Adipose tissue (tissue), 3 donors: ENCODE measurements around the gene PRRT1B. TPM values are rescaled to one million over a fixed set of nuclear protein-coding genes. Genes with fewer than 3 reads are reported as not detected.

Source experiments
- H3K27ac ChIP-seq: one replicate; pipeline ENCODE4 v1.5.1; 2013; ENCODE audit warnings: low read depth, low read length
- WGBS, 3 donors: extraction: QIAGEN DNeasy Blood & Tissue Kit; methylation state at CpG; one replicate each; pipeline ENCODE4 v1.1.7; 2013; 5-methylcytosine and 5-hydroxymethylcytosine counted together
- polyA plus RNA-seq, 3 donors: library from polyadenylated mRNA; stranded (reverse); fragments of 200-250 nt; gene quantifications; one replicate each; pipeline ENCODE4 v1.2.3, GENCODE V29; 2013
- donor health status: healthy with polysubstance abuse.
- donor health status: Bipolar disorder and iron deficiency.
- donor health status: healthy.

The PRRT1B gene
- polyA plus RNA-seq, 3 donors = 0.28 to 0.82 (median 0.34) TPM

DNA sequence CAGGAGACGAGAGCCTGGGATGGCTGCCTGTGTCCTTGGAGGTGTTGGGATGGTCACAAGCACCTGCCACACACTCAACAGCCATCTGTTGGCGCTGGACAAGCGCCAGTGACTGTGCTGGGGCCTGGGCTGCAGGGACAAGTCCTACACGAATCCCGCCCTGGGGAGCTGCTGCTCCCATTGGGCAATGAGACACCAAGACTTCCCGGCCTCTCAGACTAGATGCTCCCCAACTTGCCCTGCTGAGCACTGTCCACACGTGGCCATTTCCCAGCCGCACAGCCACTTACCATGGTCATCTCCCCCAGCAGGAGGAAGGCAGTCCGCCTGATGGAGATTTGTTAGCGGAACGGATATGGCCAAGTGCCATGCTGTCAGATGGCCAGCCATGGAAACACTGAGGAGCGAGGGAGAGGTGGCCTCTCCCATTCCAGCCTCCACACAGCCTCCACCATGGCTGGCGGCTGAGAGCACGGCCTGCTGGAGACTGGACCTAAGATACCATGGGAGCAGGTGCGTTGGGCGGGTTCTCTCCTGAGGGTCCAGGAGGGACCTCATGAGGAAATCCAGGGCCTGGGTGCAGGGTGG lies 43.9 kb downstream of the PRRT1B start:
- no peak overlapping the region for H3K27ac ChIP-seq
- 92 to 94% (median 94%) methylated on average over 16 of the region's 16 CpGs for WGBS, 3 donors

GRCh38 chr9:131589993-131590392 lies 44.7 kb downstream of the PRRT1B start:
- no peak overlapping the region for H3K27ac ChIP-seq
- WGBS, 3 donors = 92 to 94% (median 93%) methylated on average over 14 of the region's 14 CpGs

DNA sequence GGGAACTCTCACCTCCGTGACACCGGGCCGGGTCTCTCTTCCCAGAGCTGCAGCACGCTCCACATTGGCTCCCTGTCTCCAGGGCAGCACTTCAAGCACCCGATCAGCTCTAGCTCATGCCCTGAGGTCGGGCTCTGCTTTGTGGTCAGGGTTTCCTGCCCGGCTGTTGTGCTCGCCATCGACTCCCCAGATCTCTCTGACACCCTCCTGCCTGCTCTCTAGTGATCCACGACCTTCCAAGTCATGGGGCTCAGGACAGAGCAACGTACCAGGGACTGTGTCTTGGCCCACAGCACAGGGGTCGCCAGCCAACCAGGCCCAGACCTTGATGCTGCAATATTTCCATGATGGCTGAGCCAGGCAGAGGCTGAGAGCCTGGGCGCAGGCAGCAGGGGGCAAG lies 45.1 kb downstream of the PRRT1B start:
- H3K27ac ChIP-seq = no peak overlapping the region
- WGBS, 3 donors = 58 to 89% (median 62%) methylated on average over 13 of the region's 13 CpGs

GRCh38 chr9:131590907-131591844 lies 45.9 kb downstream of the PRRT1B start:
- H3K27ac ChIP-seq = no peak overlapping the region
- WGBS, 3 donors = 63 to 69% (median 66%) methylated on average over 21 of the region's 21 CpGs

DNA sequence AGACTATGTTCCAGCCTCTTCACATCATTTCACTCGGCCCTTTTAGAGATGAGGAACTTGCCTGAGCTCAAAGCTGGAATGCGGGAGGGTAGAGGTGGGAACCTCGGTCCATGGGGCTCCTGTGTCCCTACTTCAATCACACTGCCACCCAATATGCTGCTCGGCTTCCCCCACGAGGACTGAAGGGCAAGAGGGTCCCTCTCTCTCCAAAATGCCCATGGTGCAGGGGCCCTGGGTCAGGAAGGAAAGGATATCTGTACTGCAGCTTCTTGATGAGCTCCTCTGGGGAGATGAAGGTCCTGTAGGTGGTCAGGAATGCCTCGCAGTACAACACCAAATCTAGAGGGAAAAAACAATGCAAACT lies 46.5 kb downstream of the PRRT1B start:
- no peak overlapping the region for H3K27ac ChIP-seq
- 68 to 75% (median 73%) methylated on average over 6 of the region's 6 CpGs for WGBS, 3 donors

DNA sequence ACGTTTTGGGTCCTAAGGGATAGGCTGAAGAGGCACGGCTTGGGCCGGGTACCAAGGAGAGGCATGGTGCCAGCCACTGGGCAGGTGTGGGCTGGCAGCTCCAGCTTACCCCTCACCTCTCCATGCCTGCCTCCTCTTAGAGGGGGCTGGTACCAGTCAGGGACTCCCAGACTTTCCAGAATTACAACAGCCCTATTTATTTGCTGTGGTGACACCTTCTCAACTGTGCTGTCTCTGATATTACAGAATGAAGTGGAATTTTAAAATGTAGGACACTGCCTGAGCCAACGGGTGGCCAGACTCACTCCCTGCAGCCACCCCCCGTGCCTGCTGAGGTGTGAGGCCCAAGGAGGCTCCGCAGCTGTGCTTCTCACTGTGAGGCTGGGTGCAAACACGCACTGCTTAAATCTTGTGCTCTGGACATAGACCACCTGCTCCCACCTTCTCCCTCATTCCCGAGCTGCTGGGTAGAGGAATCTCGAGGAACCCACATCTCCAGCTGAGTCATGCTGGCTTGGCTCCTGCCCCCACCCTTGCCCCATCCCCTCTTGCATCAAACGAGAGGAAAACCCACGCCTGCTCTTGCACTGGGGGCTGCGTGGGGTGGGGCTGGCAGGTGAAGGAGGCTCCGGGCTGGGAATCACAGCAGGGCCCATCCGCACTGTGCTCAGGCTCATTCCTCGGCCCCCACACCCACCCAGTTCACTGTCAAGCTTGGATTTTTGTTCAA lies 47.9 kb downstream of the PRRT1B start:
- WGBS, 3 donors = 65 to 85% (median 76%) methylated on average over 15 of the region's 15 CpGs

GRCh38 chr9:131593936-131594665 lies 48.8 kb downstream of the PRRT1B start:
- 88 to 92% (median 90%) methylated on average over 19 to 21 of the region's 21 CpGs for WGBS, 3 donors
- H3K27ac ChIP-seq = no peak overlapping the region

More for the DNA sequence above, 47.9 kb downstream of the PRRT1B start:
- H3K27ac ChIP-seq = no peak overlapping the region

DNA sequence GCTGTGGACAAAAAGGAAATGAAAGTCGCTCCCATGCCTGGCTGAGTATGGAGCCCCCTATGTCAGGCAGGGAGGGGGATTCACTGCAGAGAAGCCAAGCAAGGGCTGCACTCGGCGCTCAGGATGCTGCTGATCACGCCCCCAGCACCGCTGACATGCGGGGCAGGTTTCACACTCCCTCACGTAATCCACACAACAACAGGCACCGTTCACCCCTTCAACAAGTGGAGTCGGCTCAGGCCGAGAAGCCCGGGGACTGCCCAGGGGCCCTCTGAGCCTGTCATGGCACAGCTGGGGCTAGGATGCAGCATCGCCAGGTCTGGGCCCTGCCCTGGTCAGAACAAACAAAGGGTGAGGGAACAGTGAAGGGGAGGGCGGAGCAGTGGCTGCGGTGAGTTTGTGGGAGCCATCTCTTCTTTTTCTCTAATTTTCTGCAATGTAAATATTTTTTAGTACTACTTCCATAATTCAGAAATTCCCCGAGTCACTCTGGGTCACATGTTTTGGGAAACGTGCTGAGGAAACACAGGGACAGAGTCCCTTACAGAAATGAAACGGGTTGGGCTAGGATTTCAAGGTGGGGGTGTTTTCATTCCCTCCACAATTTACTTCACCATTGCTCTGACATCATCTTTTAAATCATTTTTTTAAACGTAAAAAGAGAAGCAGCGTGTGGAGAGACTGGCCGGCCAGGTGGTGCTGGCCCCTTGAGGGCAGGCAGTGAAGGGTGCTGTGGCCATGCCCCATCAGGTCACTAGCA lies 49.8 kb downstream of the PRRT1B start:
- no peak overlapping the region for H3K27ac ChIP-seq
- whole genome bisulfite sequencing, 3 donors = 81 to 85% (median 82%) methylated on average over 20 of the region's 20 CpGs

DNA sequence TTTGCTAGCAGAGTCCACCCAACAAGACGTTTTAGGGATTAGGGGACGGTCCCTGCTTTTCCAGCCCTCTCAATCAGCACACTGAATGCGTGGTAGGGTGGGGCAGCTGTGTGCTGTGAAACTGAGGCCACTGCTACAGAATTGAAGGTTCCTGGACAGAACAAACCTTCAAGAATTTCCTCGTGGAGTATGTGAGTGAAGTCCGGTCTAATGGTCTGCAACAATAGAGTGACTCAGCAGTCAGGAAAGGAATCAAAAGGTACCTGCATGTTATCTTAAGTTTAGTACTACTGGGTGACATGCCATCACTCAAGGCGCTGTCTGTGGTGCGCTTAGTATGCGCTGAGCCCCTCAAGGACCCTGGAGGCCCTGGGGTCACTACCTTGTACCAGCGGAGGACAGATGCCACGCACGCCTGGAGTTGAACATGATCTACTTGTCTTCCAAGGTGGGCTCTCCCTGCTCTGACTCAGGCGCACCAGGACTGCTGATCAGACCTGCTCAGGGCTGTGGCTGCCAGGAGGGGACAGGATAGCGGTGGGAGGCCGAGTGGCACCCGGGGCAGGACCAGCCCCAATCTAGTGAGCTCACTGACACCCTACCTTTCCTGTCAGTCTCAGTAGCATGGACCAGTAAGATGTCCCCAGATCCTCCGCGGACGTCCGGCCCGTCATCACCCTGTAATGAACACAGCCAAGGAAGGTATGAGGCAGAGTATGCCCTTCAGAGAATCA lies 50.5 kb downstream of the PRRT1B start:
- no peak overlapping the region for H3K27ac ChIP-seq
- WGBS, 3 donors = 87 to 89% (median 87%) methylated on average over 18 to 20 of the region's 20 CpGs

DNA sequence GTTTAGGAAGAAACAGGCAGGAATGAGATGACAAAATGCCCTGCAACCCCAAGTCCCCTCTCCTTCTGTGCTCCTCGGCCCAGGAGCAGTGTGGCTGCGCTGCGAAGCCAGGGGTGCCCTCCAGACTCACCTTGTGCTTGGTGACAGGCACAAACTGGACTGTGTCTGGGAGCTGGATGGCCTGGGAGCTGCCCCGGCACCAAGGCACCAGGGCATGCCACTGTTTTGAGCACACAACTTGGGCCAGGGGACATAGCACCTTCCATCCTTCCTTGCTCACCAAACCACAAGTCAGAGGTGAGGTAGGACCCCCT lies 51.1 kb downstream of the PRRT1B start:
- WGBS, 3 donors = 96 to 97% (median 97%) methylated on average over 4 of the region's 4 CpGs
- H3K27ac ChIP-seq = no peak overlapping the region

DNA sequence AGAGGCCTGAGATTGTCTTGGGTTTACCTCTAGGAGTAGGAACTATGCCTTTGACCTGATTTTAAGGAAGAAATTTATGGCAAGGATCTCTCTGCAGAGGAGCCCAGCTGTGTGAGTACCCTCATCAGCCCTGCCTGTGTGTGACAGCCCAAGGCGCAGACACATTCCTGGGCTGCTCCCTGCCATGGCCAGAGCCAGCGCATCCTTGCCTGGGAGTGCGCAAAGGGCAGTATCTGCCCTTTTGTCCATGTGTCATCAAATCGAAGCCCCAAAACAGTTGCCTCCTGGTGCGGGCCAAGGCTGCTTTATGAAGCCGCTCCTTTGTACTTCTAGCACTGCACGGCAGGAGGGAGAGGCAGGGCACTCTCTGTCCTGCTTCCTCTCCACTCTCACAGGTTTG lies 51.9 kb downstream of the PRRT1B start:
- no peak overlapping the region for H3K27ac ChIP-seq
- 87 to 95% (median 93%) methylated on average over 7 of the region's 7 CpGs for WGBS, 3 donors

DNA sequence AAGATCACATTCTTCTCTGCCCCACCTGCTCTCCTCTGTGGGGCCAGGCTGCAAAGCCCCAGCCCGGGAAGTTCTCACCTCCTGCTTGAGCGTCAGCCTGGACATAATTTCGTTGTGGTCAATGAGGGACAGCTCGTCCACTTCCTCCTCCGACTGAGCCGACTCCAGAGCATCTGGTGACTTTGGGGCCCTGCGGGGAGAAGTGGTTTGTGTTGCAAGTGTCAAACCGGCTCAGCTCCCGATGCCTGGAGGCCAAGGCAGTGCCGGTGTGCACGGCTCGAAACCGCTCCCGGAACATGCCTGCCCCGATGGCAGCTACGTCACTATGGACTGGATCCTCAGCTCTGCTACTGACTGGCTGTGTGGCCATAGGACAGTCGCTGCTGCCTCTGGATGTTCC lies 52.8 kb downstream of the PRRT1B start:
- 58 to 87% (median 66%) methylated on average over 17 of the region's 17 CpGs for WGBS, 3 donors
- H3K27ac ChIP-seq = no peak overlapping the region

DNA sequence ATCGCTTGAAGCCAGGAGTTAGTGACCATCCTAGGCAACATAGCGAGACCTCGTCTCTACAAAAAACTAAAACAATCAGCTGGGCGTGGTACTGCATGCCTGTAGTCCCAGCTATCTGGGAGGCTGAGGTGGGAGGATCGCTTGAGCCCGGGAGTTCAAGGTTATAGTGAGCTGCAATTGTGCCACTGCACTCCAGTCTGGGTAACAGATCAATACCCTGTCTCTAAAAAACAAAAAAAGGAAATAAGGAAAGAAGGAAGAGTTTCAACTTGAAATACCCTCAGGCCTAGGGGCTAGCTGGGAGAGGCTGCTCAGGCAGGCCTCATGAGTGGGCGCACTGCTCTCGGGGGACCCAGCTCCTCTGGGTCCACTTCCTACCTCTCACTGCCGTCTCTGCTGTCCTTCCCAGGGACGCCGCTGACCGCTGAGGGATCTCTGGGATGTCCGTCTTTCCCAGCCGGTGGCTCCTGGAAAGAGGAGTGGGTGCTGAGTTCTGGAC lies 56.4 kb downstream of the PRRT1B start:
- 89 to 95% (median 90%) methylated on average over 14 of the region's 14 CpGs for WGBS, 3 donors
- no peak overlapping the region for H3K27ac ChIP-seq

DNA sequence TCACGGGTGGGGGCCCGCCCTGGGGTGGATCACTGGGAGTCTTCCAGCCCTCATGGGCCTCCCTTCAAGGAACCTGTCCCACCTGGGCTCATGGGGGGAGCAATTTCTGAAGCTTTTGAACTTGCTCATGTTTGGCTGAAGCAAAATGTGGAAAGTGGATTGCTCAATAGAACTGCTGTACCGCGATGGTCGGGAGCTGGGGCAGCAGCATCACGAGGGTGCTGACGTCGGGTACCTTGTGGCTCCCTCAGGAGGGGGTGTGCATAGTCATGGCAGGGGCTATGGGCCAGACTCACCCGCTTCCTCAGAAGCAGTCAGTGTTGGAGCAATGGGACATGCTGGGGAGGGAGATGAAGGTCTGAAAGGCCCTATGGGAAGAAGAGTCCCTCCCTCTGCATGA lies 57.9 kb downstream of the PRRT1B start:
- 73 to 94% (median 80%) methylated on average over 9 of the region's 9 CpGs for WGBS, 3 donors
- H3K27ac ChIP-seq = no peak overlapping the region

- H3K27ac ChIP-seq = no peak overlapping the region
- 85 to 90% (median 89%) methylated on average over 11 to 16 of the region's 16 CpGs for WGBS, 3 donors
These were observed 58.6 kb downstream of the PRRT1B start for GRCh38 chr9:131603711-131604439.

GRCh38 chr9:131605770-131606590 lies 60.7 kb downstream of the PRRT1B start:
- no peak overlapping the region for H3K27ac ChIP-seq
- WGBS, 3 donors = 54 to 91% (median 87%) methylated on average over 9 of the region's 9 CpGs
